ENCODE data around the gene FGF4.

Gene FGF4

GRCh38 chr11:69775163-69775755 lies at the start of gene FGF4:
TSS of gene FGF4 (minus strand) at chr11:69775341. CDS start at chr11:69775084, 257 bp downstream.
- peaks cover 37% of the 10 kb centered on the region for H3K27me3 ChIP-seq (ENCODE audit: insufficient read depth, low read depth, severe bottlenecking)
- H3K9me3 ChIP-seq (ENCODE audit: severe bottlenecking) = no peaks in the 10 kb centered on the region
- no peak for TF ChIP-seq CTCF (IDR thresholded peaks at IDR 0.05; ENCODE audit: low read depth, low read length)
- no peaks in the 10 kb centered on the region for H3K36me3 ChIP-seq
- peak; percentile 22 for DNase-seq
- H3K27ac ChIP-seq = no peak within 1 kb of the TSS
- peak within 1 kb of the TSS; percentile 36 for H3K4me3 ChIP-seq (ENCODE audit: low read depth, low read length)

GRCh38 chr11:69823641-69824265 lies 48.6 kb upstream of the FGF4 start:
- no peak for DNase-seq
- peaks cover 5% of the 10 kb centered on the region for H3K9me3 ChIP-seq (ENCODE audit: severe bottlenecking)
- peaks cover 65% of the 10 kb centered on the region for H3K27me3 ChIP-seq (ENCODE audit: insufficient read depth, low read depth, severe bottlenecking)
- H3K27ac ChIP-seq = no peak overlapping the region
- H3K36me3 ChIP-seq = no peaks in the 10 kb centered on the region
- TF ChIP-seq CTCF (IDR thresholded peaks at IDR 0.05; ENCODE audit: low read depth, low read length) = no peak
- no peak overlapping the region for H3K4me3 ChIP-seq (ENCODE audit: low read depth, low read length)

- Histone ChIP-seq H3K27ac (no peak overlapping the region), H3K4me3 (ENCODE audit: low read depth, low read length) (no peak overlapping the region), H3K36me3 (no peaks in the 10 kb centered on the region), H3K9me3 (ENCODE audit: severe bottlenecking) (peaks cover 5% of the 10 kb centered on the region), H3K27me3 (ENCODE audit: insufficient read depth, low read depth, severe bottlenecking) (peaks cover 74% of the 10 kb centered on the region)
- TF ChIP-seq CTCF (IDR thresholded peaks at IDR 0.05; ENCODE audit: low read depth, low read length) = 0 out of 2 replicates have a peak, but pooled peaks have one; percentile 14
- no peak for DNase-seq
Measured at GRCh38 chr11:69822676-69823494, 47.7 kb upstream of the FGF4 start.

- no peak overlapping the region for H3K27ac ChIP-seq
- no peak for DNase-seq
- no peaks in the 10 kb centered on the region for H3K9me3 ChIP-seq (ENCODE audit: severe bottlenecking)
- no peaks in the 10 kb centered on the region for H3K36me3 ChIP-seq
- no peak overlapping the region for H3K4me3 ChIP-seq (ENCODE audit: low read depth, low read length)
- peaks cover 86% of the 10 kb centered on the region for H3K27me3 ChIP-seq (ENCODE audit: insufficient read depth, low read depth, severe bottlenecking)
- TF ChIP-seq CTCF (IDR thresholded peaks at IDR 0.05; ENCODE audit: low read depth, low read length) = no peak
Measured at GRCh38 chr11:69821511-69822040, 46.4 kb upstream of the FGF4 start.

GRCh38 chr11:69820441-69820840 lies 45.3 kb upstream of the FGF4 start:
- Histone ChIP-seq H3K4me3 (ENCODE audit: low read depth, low read length) (no peak overlapping the region), H3K27ac (no peak overlapping the region), H3K27me3 (ENCODE audit: insufficient read depth, low read depth, severe bottlenecking) (peaks cover 95% of the 10 kb centered on the region), H3K36me3 (no peaks in the 10 kb centered on the region), H3K9me3 (ENCODE audit: severe bottlenecking) (no peaks in the 10 kb centered on the region)
- no peak for DNase-seq
- TF ChIP-seq CTCF (IDR thresholded peaks at IDR 0.05; ENCODE audit: low read depth, low read length) = no peak

Data from WERI-Rb-1 (cell line).